ENCODE data around the gene PNMA6E.

The PNMA6E gene

GRCh38 chrX:153347530-153347929, 53.6 kb downstream of the PNMA6E start:
- DNase-seq = no peak

Data from activated T-cell treated with anti-CD3 and anti-CD28 coated beads, Interleukin-2, amount 50 U/mL, for 48 hours (primary cell).